DLD1 (cell line): Measurements from ENCODE around the gene KRTAP4-3.
"Not testable (repeated sequence)": the region's sequence is repeated elsewhere in the genome, so short reads cannot be mapped to it uniquely, and the experiment has no call there.

Source experiments
- in situ Hi-C: cut with HindIII; loops from 2 replicates; pipeline ENCODE4 v1.10.0; 2017; ENCODE audit warnings: low sequenced_read_pairs

Gene KRTAP4-3

DNA sequence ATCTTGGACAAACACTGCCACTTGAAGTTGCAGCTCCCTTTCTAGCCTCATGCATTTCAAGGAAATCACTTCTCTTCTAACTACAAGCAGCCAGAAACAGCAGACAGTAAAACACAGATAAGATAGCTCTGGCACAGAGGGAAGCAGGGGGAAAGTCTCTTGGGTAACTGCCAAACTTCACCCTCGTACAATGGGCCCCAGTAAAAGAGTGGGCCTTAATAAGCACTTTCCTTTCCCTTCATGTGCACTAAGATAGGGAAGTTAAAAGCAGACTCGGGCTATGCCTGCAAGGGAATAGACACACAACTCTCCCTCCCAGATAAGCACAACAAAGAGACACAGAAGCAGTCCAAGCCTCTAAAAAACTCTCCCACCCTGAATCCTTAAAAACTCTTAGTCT lies 14.2 kb downstream of the KRTAP4-3 start:
- in situ Hi-C loops: no loop called here

DNA sequence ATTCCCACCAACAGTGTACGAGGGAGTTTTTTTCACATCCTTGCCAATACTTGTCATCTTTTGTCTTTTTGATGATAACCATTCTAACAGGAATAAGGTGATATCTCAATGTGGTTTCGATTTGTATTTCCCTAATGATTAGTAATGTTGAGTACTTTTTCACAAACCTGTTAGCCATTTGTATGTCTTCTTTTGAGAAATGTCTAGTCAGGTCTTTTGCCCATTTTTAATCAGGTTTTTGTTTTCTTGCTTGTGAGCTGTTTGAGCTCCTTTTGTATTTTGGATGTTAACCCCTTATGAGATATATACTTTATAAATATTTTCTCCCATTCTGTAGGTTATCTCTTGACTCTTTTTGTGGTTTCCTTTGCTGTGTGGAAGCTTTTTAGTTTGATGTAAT lies 16.5 kb downstream of the KRTAP4-3 start:
- in situ Hi-C loops: no loop called here

DNA sequence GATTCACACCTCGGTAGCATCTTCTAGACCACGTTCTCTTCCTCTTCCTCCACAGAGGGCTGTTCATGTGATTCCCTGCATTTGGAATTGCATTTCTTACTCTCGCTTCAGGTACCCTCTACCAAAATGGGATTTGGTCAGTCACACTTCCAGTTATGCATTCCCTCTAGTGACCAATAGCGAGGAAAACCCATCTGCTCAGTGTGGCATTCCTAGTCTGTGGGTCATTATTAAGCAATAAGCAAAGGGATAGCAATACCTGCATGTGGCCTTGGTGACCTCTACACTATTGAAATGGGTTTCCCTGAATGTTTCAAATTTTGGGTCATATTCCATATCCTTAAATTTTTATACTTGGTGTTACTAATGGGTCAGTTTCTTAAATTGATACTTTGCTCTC lies 18.0 kb downstream of the KRTAP4-3 start:
- in situ Hi-C loops: no loop called here

DNA sequence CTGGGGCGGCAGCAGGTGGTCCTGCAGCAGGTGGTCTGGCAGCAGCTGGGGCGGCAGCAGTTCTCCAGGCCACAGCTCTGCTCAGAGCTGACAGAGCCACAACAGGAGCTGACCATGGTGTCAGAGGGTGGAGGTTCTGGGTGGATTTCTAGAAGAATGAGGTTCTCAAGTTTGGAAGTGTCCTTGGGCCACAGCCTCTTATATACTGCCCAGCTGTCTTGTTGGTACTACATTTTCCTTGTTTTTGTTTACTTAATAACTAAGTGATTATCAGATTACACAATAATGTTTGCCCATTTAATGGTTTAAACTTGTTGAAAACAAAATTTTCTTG lies 18.4 kb downstream of the KRTAP4-3 start, which contains the start of gene KRTAP4-5:
Gene KRTAP4-5, minus strand, starts transcription at position 174 of the 334 bp plus-strand sequence. Its CDS starts 58 bp downstream, at position 116.
- in situ Hi-C loops: no loop called here

DNA sequence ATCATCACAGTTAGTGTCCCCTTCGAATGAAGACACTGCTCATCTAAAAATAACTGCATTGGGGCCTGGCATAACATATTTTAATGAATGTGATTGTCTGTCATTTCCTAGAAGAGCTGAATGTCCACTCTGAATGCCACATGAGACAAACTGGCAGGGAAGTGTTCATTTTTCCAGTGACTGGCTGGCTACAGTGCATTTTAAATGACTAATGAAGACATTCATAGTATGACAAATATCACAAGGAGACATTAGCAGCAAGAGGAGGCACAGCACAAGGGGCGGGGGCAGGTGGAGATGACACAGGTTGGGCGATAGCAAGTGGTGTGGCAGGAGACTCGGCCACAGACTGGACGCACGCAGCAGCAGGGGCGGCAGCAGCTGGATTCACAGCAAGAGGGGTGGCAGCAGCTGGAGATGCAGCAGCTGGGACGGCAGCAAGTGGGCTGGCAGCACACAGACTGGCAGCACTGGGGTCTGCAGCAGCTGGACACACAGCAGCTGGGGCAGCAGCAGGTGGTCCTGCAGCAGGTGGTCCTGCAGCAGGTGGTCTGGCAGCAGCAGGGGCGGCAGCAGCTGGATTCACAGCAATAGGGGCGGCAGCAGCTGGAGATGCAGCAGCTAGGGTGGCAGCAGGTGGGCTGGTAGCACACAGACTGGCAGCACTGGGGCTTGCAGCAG lies 18.9 kb downstream of the KRTAP4-3 start:
- in situ Hi-C loops: not testable (repeated sequence)

DNA sequence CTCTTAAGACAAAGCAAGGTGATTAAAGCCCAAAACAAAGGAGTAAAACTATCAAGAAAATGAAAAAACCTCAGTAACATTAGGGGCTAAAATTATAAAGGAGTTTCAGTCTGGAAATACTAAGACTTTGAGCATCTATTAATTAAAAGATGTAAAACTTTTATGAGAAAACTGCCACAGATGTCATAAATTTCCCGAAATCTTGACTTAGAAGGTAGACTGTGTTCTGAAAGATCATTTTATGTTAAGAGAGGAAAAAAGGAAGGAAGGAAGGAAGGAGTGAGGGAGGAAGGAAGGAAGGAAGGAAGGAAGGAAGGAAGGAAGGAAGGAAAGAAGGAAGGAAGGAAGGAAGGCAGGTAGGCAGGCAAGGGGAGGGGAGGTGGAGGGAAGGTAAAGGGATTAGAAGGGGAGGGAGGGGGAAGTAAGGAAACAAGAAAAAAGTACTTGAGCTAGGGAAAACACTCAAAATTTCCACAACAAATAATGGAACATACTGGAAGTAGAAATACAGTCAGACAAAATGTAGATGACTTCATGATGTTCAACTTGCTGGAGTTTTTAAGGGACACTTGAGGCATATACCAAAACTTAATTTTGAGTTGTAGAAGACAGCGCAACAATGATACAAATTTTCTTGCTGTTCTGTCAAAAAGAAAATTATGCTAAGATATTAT lies 20.4 kb downstream of the KRTAP4-3 start:
- in situ Hi-C loops: no loop called here

DNA sequence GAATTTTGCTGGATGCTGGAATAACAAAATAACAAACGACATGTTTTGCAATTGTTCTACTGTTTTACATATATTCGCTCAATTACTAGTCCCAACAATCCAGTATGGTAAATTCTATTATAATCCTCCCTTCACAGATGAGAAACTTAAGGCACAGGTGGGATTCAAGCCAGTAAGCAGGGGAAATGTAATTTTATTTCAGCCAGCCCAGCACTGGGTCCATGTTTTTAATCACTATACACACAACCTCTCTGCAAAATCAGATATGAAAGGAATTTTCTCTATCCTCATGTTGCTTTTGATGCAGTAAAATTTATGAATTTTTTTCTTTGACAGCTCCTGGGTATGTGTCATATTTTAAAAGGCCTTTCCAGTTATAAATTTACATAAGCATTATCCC lies 22.8 kb downstream of the KRTAP4-3 start:
- in situ Hi-C loops: no loop called here

DNA sequence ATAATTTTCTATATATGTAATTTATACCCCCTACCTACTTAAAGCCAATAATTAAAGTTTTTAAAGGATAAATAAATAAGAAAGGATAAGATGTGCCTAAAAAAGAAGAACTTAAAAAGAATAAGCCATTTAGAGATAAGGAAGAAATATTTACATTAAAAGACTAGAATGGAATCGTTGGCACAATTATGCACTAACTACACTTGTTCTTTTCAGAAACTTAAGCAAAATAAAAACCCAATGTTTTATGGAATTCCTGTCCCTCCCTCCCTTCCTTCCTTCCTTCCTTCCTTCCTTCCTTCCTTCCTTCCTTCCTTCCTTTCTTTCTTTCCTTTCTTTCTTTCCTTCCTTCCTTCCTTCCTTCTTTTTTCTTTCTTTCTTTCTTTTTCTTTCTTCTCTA lies 23.2 kb downstream of the KRTAP4-3 start:
- in situ Hi-C loops: no loop called here

DNA sequence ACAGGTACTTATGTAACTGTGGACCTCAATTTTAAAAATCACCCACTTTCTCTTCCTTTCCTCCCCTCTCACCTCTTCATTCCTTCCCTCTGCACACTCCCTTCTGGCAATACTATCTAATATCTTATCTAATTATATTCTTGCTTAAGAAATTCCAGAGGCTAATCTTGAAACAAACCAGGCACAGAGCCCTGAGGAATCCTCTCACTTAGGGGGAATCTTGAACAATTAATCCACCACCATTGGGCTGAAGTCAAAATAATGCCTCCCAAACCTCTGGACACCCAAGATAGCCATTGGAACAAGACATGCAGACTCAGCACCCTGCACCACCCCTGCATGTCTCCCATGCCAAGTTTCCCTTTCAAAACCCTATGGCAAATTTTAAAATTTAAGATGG lies 26.7 kb downstream of the KRTAP4-3 start:
- in situ Hi-C loops: no loop called here

DNA sequence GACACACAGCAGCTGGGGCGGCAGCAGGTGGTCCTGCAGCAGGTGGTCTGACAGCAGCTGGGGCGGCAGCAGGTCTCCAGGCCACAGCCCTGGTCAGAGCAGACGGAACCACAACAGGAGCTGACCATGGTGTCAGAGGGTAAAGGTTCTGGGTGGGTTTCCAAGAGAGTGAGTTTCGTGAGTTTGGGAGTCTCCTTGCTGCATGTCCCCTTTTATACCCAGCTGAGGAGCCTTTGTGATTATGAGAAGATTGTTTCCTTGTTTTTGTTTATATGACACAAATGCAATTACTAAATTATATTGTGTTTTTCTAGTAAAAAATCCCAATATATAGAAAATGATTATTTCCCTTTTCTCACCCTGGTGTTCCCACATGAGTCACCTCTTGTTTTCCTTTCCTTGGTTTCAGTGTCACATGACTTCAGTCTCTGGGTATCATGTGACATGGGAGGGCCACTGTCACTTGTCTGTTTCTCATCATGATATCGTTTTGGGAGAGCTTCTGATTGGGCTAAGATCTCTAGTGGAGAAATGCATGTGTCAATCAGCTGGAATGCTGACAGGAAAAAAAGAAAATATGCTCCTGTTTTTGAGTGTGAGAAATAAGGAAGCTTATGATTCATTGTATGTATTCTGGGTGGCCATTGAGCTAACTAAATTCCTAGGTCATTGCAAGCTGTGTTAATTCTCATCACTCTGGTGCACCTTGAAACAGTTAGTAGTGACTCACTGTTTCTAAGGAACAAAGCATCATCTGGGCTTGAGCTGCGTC lies 27.5 kb downstream of the KRTAP4-3 start, which contains the start of gene KRTAP4-6:
Gene KRTAP4-6, minus strand, starts transcription at position 185 of the 772 bp plus-strand sequence. Its CDS starts 57 bp downstream, at position 128.
- in situ Hi-C loops: no loop called here

DNA sequence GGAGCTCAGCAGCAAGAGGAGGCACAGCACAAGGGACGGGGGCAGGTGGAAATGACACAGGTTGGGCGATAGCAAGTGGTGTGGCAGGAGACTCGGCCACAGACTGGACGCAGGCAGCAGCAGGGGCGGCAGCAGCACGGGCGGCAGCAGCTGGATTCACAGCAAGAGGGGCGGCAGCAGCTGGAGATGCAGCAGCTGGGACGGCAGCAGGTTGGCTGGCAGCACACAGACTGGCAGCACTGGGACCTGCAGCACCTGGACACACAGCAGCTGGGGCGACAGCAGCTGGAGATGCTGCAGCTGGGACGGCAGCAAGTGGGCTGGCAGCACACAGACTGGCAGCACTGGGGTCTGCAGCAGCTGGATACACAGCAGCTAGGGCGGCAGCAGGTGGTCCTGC lies 28.2 kb downstream of the KRTAP4-3 start:
- in situ Hi-C loops: not testable (repeated sequence)

DNA sequence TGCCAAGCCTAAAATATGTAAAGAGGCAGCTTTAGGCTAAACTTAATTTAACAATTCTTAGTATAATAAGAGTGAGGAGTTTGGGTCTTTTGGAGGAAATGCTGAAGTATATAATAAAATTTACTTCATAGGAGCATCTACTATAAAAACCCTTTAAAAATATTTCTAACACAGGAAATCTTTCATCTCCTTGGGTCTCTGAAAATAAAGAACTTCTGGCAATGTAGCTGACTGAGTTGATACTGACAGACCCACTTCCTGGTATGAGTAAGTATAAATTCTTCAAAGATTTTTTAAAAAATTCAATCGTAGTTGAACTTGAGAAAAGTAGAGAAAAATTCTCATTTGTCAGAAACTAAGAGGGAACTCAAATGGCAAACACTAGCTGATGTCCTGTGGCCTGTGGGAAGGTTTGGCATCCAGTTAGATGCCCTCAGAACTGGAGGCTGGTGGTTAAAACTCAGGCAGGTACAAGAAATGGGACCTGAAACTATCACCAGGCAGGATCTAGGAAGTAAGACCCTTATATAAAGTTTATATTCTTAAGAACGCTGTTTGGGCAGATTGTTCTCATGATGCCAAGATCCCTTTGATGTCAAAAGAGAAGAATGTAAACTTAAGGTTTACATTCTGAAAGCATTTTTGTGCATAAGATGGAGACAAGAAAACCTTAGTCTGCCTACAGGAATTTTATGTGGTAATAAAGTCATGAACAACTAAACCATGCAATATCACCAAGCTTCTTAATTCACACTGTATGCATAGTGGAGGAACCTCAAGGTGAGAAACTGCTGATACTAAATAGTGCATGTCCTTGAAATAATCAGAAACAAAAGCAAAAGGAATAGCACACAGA lies 33.9 kb downstream of the KRTAP4-3 start:
- in situ Hi-C loops: no loop called here

DNA sequence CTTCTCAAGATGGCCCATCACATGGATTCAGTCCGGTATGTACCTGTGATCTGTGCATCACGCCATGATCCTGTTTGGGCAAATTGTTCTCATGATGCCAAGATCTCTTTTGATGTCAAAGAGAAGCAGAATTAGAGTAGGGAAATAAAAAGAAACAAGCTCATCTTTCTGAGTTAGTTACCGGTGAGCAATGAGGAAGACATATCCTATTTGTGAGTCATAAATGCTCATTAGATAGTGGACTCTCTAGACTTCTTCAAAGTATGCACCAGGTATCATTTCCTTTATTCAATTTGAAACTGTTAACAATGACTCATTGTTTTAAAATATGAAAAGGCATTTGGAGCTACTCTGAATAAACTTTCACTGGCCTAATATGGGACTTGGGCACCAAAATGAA lies 36.0 kb downstream of the KRTAP4-3 start:
- in situ Hi-C loops: no loop called here

DNA sequence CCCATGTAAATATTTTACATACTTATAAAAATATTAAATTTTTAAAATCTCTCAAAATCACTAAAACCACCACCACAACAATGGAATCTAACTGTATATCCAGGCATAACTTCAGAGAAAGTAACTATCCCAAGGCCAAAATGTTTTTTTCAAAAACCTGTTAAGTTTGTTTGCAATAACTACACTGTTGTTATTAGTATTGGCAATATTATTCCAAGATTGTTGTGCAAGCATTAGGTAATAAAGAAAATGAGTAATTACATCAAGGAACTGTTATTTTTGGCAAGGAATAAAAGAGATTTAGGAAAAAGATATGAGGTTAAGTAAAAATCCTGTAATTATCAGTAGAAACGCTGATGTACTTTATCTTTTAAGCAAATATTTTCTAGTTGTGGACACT lies 40.6 kb downstream of the KRTAP4-3 start:
- in situ Hi-C loops: no loop called here

DNA sequence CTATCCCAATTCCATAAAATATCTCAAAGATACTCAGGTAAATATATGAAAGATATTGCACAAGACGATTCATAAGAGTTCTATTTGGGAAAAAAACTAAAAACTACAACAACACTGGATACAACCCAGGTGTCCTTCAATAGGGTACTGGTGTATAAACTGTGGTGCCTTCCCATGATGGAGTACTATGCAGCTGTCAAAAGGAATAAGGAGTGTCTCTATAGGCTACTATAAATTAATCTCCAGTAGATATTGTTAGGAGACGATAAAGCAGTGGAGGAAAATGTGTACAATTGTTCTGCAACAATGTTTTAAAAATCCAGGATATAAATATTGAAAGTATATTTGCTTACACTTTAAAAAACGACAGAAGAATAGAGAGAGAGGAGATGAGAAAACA lies 41.6 kb downstream of the KRTAP4-3 start:
- in situ Hi-C loops: no loop called here

DNA sequence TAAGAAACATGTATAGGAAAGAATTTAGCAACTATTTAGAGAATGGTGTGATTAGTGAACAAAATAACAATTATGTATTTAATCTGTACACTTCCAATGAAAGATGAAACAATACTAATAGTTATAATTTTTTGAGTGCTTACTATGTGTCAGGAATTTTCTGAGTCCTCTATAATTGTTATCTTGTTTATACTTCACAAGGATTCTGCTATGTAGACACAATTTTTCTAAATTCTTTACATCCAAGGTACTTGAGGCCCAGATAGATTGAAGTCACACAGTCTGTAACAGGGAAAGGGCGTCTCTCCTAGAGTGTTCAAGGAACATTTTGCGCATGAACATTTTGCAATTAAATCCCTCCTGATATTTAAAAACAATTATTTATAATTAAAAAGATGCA lies 43.0 kb downstream of the KRTAP4-3 start:
- in situ Hi-C loops: no loop called here

DNA sequence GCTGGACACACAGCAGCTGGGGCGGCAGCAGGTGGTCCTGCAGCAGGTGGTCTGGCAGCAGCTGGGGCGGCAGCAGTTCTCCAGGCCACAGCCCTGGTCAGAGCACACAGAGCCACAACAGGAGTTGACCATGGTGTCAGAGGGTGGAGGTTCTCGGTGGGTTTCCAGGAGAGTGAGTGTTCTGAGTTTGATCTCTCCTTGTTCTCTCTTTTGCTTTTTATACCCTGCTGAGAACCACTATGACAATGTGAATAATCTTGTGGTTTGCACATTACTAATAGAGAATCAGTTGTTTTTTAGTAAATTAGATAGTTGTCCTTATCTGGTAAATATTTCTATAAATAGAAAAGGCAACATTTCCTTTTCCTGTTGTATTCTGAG lies 44.0 kb downstream of the KRTAP4-3 start, which contains the start of gene KRTAP4-12:
Gene KRTAP4-12, minus strand, starts transcription at position 192 of the 381 bp plus-strand sequence. Its CDS starts 60 bp downstream, at position 132.
- in situ Hi-C loops: not testable (repeated sequence)

DNA sequence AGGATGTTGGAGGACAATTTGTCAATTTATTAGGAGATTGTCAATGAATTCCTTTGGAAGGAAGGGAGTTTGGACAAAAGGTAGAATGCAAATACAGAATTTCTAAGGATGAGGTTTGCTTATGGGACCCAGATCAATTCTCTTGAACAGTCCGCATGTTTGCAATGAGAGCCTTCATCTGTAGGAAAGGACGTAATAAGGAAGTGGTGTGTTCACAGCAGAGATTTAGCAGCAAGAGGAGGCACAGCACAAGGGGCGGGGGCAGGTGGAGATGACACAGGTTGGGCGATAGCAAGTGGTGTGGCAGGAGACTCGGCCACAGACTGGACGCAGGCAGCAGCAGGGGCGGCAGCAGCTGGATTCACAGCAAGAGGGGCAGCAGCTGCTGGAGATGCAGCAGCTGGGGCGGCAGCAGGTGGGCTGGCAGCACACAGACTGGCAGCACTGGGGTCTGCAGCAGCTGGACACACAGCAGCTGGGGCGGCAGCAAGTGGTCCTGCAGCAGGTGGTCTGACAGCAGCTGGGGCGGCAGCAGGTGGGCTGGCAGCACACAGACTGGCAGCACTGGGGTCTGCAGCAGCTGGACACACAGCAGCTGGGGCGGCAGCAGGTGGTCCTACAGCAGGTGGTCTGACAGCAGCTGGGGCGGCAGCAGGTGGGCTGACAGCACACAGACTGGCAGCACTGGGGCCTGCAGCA lies 44.6 kb downstream of the KRTAP4-3 start:
- in situ Hi-C loops: not testable (repeated sequence)

DNA sequence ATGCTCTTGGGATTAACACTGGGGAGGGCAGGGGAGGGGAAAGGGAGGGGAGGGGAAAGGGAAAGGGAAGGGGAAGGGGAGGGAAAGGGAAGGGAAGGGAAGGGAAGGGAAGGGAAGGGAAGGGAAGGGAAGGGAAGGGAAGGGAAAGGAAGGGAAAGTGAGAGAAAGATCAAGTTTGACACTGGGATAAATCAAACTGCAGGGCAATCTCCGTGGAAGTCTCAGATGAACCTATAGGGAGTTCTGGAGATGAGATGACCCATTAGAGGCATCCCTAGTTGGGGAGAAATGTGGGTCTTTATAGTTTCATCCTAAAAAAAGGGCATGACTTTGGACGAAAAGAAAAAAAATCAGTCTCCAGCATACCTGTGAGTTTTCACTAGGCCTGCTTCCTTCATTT lies 46.3 kb downstream of the KRTAP4-3 start:
- in situ Hi-C loops: no loop called here
